ENCODE results near the gene ZNF681.
"Not testable (repeated sequence)": the region's sequence is repeated elsewhere in the genome, so short reads cannot be mapped to it uniquely, and the experiment has no call there.

Gene ZNF681

GRCh38 chr19:23784274-23784673 lies 25.6 kb upstream of the ZNF681 start:
- Histone ChIP-seq H3K36me3 (ENCODE audit: insufficient read depth, low read length) (peaks cover 33% of the 10 kb centered on the region), H3K9ac (ENCODE audit: low read depth, low read length) (no peak overlapping the region), H3K9me3 (ENCODE audit: control insufficient read depth, insufficient read depth, low read length) (no peaks in the 10 kb centered on the region), H3K4me1 (ENCODE audit: insufficient read depth, low read length) (no peaks in the 10 kb centered on the region)

DNA sequence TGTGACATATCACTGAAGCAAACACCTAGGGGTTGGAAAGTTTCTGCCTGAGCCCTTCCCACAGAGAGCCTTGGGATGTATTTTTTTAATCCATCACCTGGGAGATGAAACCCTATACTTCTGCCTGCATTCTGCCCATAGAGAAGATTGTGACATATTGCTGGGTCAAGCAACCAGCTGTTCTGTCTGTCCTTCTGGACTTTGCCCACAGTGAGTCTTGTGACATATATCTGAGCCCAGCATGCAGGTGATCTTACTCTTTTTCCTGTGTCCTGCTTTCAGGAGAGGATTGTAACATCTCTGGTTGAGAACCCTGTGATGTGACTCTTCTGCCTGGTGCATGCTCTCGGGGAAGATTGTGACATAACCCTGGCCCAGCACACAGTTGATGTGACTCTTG lies 24.9 kb upstream of the ZNF681 start:
- H3K4me1 ChIP-seq (ENCODE audit: insufficient read depth, low read length), result no peaks in the 10 kb centered on the region
- no peak overlapping the region for H3K9ac ChIP-seq (ENCODE audit: low read depth, low read length)
- no peaks in the 10 kb centered on the region for H3K9me3 ChIP-seq (ENCODE audit: control insufficient read depth, insufficient read depth, low read length)
- H3K36me3 ChIP-seq (ENCODE audit: insufficient read depth, low read length), result peaks cover 33% of the 10 kb centered on the region

GRCh38 chr19:23779645-23780044 lies 21.0 kb upstream of the ZNF681 start:
- H3K36me3 ChIP-seq (ENCODE audit: insufficient read depth, low read length), result peaks cover 16% of the 10 kb centered on the region
- no peaks in the 10 kb centered on the region for H3K9me3 ChIP-seq (ENCODE audit: control insufficient read depth, insufficient read depth, low read length)
- H3K4me1 ChIP-seq (ENCODE audit: insufficient read depth, low read length), result no peaks in the 10 kb centered on the region
- H3K9ac ChIP-seq (ENCODE audit: low read depth, low read length), result no peak overlapping the region

DNA sequence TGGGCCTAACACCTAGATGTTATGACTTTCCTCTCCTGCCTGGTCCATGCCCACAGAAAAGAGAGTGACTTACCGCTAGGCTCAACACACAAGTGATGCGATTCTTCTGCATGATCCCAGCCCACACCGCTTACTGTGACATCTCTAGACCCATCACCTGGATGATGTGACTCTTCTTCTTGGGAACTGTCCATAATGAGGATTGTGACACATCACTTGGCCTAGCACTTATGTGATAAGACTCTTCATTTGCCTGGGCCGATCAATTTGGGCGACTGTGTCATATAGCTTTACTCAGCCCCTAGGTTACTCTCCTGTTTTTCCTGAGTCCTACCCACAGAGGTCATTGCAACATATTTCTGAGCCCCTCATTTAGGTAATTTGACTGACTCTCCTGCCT lies 19.9 kb upstream of the ZNF681 start:
- Histone ChIP-seq H3K9me3 (ENCODE audit: control insufficient read depth, insufficient read depth, low read length) (no peaks in the 10 kb centered on the region), H3K4me1 (ENCODE audit: insufficient read depth, low read length) (no peaks in the 10 kb centered on the region), H3K9ac (ENCODE audit: low read depth, low read length) (no peak overlapping the region), H3K36me3 (ENCODE audit: insufficient read depth, low read length) (peaks cover 16% of the 10 kb centered on the region)

DNA sequence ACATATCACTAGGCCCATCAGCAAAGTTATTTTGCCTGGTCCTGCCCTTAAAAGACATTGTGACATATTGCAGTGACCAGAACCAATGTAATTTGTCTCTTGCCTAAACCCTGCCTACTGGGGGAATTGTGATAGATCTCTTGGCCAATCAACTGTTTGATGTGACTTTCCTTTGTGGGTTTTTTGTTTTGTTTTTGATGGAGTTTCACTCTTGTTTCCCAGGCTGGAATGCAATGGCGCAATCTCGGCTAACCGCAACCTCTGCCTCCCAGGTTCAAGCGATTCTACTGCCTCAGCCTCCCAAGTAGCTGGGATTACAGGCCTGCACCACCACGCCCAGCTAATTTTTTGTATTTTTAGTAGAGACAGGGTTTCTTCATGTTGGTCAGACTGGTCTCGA lies 19.3 kb upstream of the ZNF681 start:
- H3K4me1 ChIP-seq (ENCODE audit: insufficient read depth, low read length); H3K9me3 ChIP-seq (ENCODE audit: control insufficient read depth, insufficient read depth, low read length); H3K9ac ChIP-seq (ENCODE audit: low read depth, low read length): not testable (repeated sequence)
- H3K36me3 ChIP-seq (ENCODE audit: insufficient read depth, low read length), result peaks cover 16% of the 10 kb centered on the region

GRCh38 chr19:23777216-23777615 lies 18.5 kb upstream of the ZNF681 start:
- H3K9ac ChIP-seq (ENCODE audit: low read depth, low read length), result no peak overlapping the region
- H3K4me1 ChIP-seq (ENCODE audit: insufficient read depth, low read length), result no peaks in the 10 kb centered on the region
- no peaks in the 10 kb centered on the region for H3K9me3 ChIP-seq (ENCODE audit: control insufficient read depth, insufficient read depth, low read length)
- H3K36me3 ChIP-seq (ENCODE audit: insufficient read depth, low read length), result peaks cover 15% of the 10 kb centered on the region

DNA sequence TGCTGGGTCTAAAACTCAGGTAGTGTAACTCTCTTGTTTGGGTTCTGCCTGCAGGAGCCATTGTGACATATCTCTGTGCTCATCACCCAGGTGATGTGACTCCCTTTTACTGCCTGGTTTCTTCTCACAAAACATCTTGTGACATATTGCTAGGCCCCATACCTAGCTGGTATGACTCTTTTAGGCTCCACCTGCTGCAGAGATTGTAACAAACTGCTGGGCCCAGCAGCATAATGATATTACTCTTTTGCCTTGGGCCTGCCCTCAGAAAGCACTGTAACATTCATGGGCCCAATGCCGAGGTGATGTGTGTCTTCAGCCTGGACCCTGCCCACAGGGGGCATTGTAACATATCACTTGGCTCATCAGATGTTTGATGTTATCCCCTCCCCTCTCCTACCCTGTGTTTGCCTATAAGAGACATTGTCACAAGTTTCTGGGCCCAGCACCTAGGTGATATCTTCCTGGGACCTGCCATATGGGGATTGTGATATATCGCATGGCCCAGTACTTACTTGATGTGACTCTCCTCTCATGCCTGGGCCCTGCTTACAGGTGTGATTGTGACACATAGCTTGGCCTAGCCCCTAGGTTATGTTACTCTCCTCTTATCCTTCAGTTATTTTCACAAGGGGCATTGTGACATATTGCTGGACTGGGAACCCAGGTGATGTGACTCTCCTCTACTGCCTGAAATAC lies 18.0 kb upstream of the ZNF681 start:
- Histone ChIP-seq H3K9me3 (ENCODE audit: control insufficient read depth, insufficient read depth, low read length) (no peaks in the 10 kb centered on the region), H3K4me1 (ENCODE audit: insufficient read depth, low read length) (no peaks in the 10 kb centered on the region), H3K9ac (ENCODE audit: low read depth, low read length) (no peak overlapping the region)

GRCh38 chr19:23774524-23774971 lies 15.9 kb upstream of the ZNF681 start:
- Histone ChIP-seq H3K36me3 (ENCODE audit: insufficient read depth, low read length) (peaks cover 6% of the 10 kb centered on the region), H3K9ac (ENCODE audit: low read depth, low read length) (no peak overlapping the region), H3K9me3 (ENCODE audit: control insufficient read depth, insufficient read depth, low read length) (no peaks in the 10 kb centered on the region), H3K4me1 (ENCODE audit: insufficient read depth, low read length) (no peaks in the 10 kb centered on the region)

More for the DNA sequence above, 18.0 kb upstream of the ZNF681 start:
- H3K36me3 ChIP-seq (ENCODE audit: insufficient read depth, low read length), result peaks cover 10% of the 10 kb centered on the region

- Histone ChIP-seq H3K9me3 (ENCODE audit: control insufficient read depth, insufficient read depth, low read length) (no peaks in the 10 kb centered on the region), H3K9ac (ENCODE audit: low read depth, low read length) (no peak overlapping the region), H3K36me3 (ENCODE audit: insufficient read depth, low read length) (peaks cover 6% of the 10 kb centered on the region), H3K4me1 (ENCODE audit: insufficient read depth, low read length) (no peaks in the 10 kb centered on the region)
Observed at GRCh38 chr19:23774106-23774505, 15.4 kb upstream of the ZNF681 start.

DNA sequence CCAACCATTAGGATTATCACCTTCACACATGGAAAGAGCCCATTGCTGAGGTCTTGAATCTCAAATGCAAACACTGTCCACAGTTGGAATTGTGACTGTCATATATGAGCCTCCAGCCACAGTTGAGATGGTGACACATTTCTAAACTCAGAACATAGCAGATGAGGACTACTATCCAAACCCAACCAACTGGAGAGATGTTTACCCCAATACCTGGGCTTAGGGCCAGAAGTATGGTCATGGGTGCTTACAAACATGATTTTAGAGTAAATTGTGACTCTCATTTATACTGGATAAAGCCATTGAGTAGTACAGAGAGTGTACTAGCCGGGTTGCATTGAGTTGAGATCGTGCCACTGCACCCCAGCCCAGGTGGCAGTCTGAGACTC lies 14.0 kb upstream of the ZNF681 start:
- H3K9ac ChIP-seq (ENCODE audit: low read depth, low read length), result no peak overlapping the region
- no peaks in the 10 kb centered on the region for H3K4me1 ChIP-seq (ENCODE audit: insufficient read depth, low read length)
- no peaks in the 10 kb centered on the region for H3K9me3 ChIP-seq (ENCODE audit: control insufficient read depth, insufficient read depth, low read length)
- H3K36me3 ChIP-seq (ENCODE audit: insufficient read depth, low read length), result peaks cover 6% of the 10 kb centered on the region

- Histone ChIP-seq H3K9ac (ENCODE audit: low read depth, low read length) (no peak overlapping the region), H3K4me1 (ENCODE audit: insufficient read depth, low read length) (no peaks in the 10 kb centered on the region), H3K9me3 (ENCODE audit: control insufficient read depth, insufficient read depth, low read length) (no peaks in the 10 kb centered on the region), H3K36me3 (ENCODE audit: insufficient read depth, low read length) (peaks cover 6% of the 10 kb centered on the region; the same call in 1 of the 2 replicates)
Observed at GRCh38 chr19:23771761-23772674, 13.3 kb upstream of the ZNF681 start.

- no peaks in the 10 kb centered on the region for H3K4me1 ChIP-seq (ENCODE audit: insufficient read depth, low read length)
- H3K9me3 ChIP-seq (ENCODE audit: control insufficient read depth, insufficient read depth, low read length), result no peaks in the 10 kb centered on the region
- peaks cover 4% of the 10 kb centered on the region; the same call in 1 of the 2 replicates for H3K36me3 ChIP-seq (ENCODE audit: insufficient read depth, low read length)
- no peak overlapping the region for H3K9ac ChIP-seq (ENCODE audit: low read depth, low read length)
Observed at GRCh38 chr19:23771316-23771715, 12.6 kb upstream of the ZNF681 start.

DNA sequence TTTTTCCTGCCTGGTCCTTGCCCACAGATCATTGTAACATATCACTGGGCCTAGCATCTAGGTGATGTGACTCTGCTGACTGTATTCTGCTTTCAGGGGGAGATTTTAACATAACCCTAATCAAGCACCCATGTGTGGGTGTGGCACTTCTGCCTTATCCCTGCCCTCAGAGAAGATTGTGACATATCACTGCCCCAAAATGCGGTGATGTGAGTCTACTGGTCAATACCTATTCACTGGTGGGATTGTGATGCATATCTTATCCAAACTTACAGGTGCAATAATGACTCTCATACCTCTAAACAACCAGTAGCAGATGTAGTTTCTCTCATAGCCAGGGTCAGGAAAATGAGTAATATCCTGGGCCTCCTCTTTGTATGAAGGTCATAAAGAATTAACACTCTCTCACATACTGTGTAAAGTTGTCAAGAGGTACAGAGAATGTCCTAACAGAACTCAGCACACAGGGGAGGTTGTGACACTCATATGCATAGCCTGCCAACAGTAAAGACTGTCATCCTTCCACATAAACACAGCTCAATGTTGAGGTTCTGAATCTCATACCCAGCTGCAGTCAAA lies 12.1 kb upstream of the ZNF681 start:
- Histone ChIP-seq H3K36me3 (ENCODE audit: insufficient read depth, low read length) (peaks cover 4% of the 10 kb centered on the region; the same call in 1 of the 2 replicates), H3K4me1 (ENCODE audit: insufficient read depth, low read length) (no peaks in the 10 kb centered on the region), H3K9me3 (ENCODE audit: control insufficient read depth, insufficient read depth, low read length) (no peaks in the 10 kb centered on the region), H3K9ac (ENCODE audit: low read depth, low read length) (no peak overlapping the region)

GRCh38 chr19:23769691-23770468 lies 11.2 kb upstream of the ZNF681 start:
- no peaks in the 10 kb centered on the region for H3K9me3 ChIP-seq (ENCODE audit: control insufficient read depth, insufficient read depth, low read length)
- H3K9ac ChIP-seq (ENCODE audit: low read depth, low read length), result no peak overlapping the region
- no peaks in the 10 kb centered on the region for H3K4me1 ChIP-seq (ENCODE audit: insufficient read depth, low read length)
- peaks cover 4% of the 10 kb centered on the region for H3K36me3 ChIP-seq (ENCODE audit: insufficient read depth, low read length)
